Endothelial cell of umbilical vein (primary cell): ENCODE results near the gene ACOT7.

ENCODE experiments used
- EZH2 ChIP-seq: IDR thresholded peaks from 2 replicates; pipeline ENCODE4 v1.6.1; 2012; ENCODE audit warnings: borderline replicate concordance, low read depth, mild to moderate bottlenecking, moderate library complexity, low read length, inconsistent platforms; ENCODE audit not compliant: severe bottlenecking
- TF ChIP-seq, protein P1 (sequence below), 2 donors: IDR thresholded peaks; 1 replicate in 1 of 2; 2 replicates in 1 of 2; pipeline ENCODE4 v1.5.1; 2011; ENCODE audit warnings: low read length in 2 of 2, mild to moderate bottlenecking in 2 of 2, moderate library complexity in 2 of 2, control low read depth in 1 of 2, inconsistent platforms in 1 of 2, low read depth in 1 of 2; ENCODE audit not compliant: insufficient read depth in 1 of 2; ENCODE audit errors: extremely low read depth in 1 of 2

- TF ChIP-seq EZH2 = no peak
- TF ChIP-seq, protein P1, sequence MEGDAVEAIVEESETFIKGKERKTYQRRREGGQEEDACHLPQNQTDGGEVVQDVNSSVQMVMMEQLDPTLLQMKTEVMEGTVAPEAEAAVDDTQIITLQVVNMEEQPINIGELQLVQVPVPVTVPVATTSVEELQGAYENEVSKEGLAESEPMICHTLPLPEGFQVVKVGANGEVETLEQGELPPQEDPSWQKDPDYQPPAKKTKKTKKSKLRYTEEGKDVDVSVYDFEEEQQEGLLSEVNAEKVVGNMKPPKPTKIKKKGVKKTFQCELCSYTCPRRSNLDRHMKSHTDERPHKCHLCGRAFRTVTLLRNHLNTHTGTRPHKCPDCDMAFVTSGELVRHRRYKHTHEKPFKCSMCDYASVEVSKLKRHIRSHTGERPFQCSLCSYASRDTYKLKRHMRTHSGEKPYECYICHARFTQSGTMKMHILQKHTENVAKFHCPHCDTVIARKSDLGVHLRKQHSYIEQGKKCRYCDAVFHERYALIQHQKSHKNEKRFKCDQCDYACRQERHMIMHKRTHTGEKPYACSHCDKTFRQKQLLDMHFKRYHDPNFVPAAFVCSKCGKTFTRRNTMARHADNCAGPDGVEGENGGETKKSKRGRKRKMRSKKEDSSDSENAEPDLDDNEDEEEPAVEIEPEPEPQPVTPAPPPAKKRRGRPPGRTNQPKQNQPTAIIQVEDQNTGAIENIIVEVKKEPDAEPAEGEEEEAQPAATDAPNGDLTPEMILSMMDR (IDR thresholded peaks at IDR 0.05; ENCODE audit: extremely low read depth in 1 of 2, insufficient read depth in 1 of 2, low read depth in 1 of 2, low read length in 2 of 2) = no peak
Measured at GRCh38 chr1:6314503-6314902, 79.1 kb downstream of the ACOT7 start.
